HuH-7.5 (cell line): Measurements from ENCODE around the gene ARHGAP33.
"Not testable (repeated sequence)": the region's sequence is repeated elsewhere in the genome, so short reads cannot be mapped to it uniquely, and the experiment has no call there.

Experiments
- DNase-seq: peaks from one replicate; pipeline ENCODE4 v3.0.0; 2011; ENCODE audit warnings: low spot score

Gene ARHGAP33

GRCh38 chr19:35832054-35832453 is 56.7 kb downstream of the ARHGAP33 start:
- DNase-seq = no peak

GRCh38 chr19:35833972-35834371 is 58.6 kb downstream of the ARHGAP33 start:
- DNase-seq = no peak

GRCh38 chr19:35836096-35836495 is 60.7 kb downstream of the ARHGAP33 start:
- DNase-seq = not testable (repeated sequence)
